LNCAP (cell line): ENCODE measurements around the gene CLTRN.
A peak's percentile ranks its signal among the peaks of the same experiment; 100 is the strongest.

Experiments
- CTCF ChIP-seq: fragments of 450-650 bp; IDR thresholded peaks from 2 replicates; pipeline ENCODE4 v1.5.1; 2017; ENCODE audit warnings: mild to moderate bottlenecking

Gene CLTRN

GRCh38 chrX:15664487-15665444, at the start of gene CLTRN:
Gene CLTRN, minus strand, starts transcription at chrX:15664805. Its CDS starts 30 bp downstream, at chrX:15664775.
- no peak for TF ChIP-seq CTCF

DNA sequence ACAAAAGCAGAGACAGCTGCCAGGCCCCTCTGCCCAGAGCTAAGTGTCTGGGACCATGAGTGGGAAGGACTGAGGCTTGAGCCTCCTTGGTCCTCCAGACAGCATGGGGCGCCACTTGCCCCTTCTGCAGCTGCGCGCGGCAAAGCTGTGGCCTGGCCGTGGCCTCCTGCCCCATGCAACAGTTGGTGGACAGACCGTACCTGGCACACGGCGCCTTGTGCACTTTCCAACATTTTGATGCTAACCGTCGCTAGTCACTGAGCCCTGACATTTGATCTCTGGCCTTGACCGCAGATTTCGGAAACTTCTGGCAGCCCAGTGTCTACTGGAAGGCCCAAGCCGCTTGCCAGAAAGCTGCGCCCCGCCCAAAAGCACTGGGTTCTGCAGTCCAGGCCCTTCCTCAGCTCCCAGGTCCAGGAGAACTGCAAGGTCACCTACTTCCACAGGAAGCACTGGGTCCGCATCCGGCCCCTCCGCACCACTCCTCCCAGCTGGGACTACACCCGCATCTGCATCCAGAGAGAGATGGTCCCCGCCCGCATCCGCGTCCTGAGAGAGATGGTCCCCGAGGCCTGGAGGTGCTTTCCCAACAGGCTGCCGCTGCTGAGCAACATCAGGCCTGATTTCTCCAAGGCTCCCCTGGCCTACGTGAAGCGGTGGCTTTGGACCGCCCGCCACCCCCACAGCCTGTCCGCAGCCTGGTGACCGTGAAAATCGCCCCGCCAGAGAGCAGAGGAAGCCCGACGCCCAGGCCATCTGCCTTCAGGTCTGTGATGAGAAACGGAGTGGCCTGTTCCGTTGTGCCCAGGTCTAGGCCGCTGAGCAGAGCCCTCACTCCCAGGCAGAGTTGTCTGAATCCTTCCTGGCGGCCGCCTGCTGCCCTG, 38.1 kb upstream of the CLTRN start:
- no peak for TF ChIP-seq CTCF

DNA sequence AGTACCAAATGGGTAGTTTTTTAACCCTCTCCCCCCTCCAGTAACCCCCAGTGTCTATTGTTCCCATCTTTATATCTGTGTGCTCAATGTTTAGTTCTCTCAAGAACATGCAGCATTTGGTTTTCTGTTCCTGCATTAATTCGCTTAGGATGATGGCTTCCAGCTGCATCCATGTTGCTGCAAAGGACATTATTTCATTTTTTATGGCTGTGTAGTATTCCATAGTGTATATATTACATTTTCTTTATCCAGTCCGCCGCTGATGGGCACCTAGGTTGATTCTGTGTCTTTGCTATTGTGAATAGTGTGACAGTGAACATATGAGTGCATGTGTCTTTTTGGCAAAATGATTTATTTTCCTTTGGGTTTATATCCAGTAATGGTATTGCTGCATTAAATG, 31.9 kb upstream of the CLTRN start:
- TF ChIP-seq CTCF: no peak

- TF ChIP-seq CTCF: no peak
These were observed 30.4 kb upstream of the CLTRN start for GRCh38 chrX:15694941-15695451.

- TF ChIP-seq CTCF: peak; percentile 60
These were observed 22.4 kb upstream of the CLTRN start for GRCh38 chrX:15686818-15687685.

- TF ChIP-seq CTCF: no peak
These were observed 18.6 kb upstream of the CLTRN start for GRCh38 chrX:15683193-15683592.

GRCh38 chrX:15681433-15681832, 16.8 kb upstream of the CLTRN start:
- TF ChIP-seq CTCF: no peak
